ENCODE data around the gene SETD6. TPM values are rescaled to one million over a fixed set of nuclear protein-coding genes. Genes with fewer than 3 reads are reported as not detected.

SETD6 gene
- total RNA-seq, 4 donors from 2014 or later = 12.9 to 46.0 (median 18.0) TPM

- intact Hi-C loops (cut with DNase I) = no loop called here
- DNase-seq = no peak
Measured at GRCh38 chr16:58507963-58508670, 7.2 kb upstream of the SETD6 start.

GRCh38 chr16:58508671-58509251, 6.6 kb upstream of the SETD6 start:
- no peaks in the 10 kb centered on the region for H3K4me1 ChIP-seq
- peaks cover 0 to 6% (median 0%) of the 10 kb centered on the region in 4 donors for H3K27me3 ChIP-seq
- no peak overlapping the region for H3K27ac ChIP-seq
- no peaks in the 10 kb centered on the region for H3K9me3 ChIP-seq
- TF ChIP-seq, protein P1, sequence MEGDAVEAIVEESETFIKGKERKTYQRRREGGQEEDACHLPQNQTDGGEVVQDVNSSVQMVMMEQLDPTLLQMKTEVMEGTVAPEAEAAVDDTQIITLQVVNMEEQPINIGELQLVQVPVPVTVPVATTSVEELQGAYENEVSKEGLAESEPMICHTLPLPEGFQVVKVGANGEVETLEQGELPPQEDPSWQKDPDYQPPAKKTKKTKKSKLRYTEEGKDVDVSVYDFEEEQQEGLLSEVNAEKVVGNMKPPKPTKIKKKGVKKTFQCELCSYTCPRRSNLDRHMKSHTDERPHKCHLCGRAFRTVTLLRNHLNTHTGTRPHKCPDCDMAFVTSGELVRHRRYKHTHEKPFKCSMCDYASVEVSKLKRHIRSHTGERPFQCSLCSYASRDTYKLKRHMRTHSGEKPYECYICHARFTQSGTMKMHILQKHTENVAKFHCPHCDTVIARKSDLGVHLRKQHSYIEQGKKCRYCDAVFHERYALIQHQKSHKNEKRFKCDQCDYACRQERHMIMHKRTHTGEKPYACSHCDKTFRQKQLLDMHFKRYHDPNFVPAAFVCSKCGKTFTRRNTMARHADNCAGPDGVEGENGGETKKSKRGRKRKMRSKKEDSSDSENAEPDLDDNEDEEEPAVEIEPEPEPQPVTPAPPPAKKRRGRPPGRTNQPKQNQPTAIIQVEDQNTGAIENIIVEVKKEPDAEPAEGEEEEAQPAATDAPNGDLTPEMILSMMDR (IDR thresholded peaks at IDR 0.05) = no peak
- TF ChIP-seq POLR2A (IDR thresholded peaks at IDR 0.05) = no peak
- WGBS, 2 donors = 100% methylated on average over 1 of the region's 5 CpGs; no CpG with 5 or more reads in 1 of the 2 donors
- intact Hi-C loops (cut with DNase I) = no loop called here
- H3K36me3 ChIP-seq = peaks cover 0 to 35% (median 4%) of the 10 kb centered on the region in 3 donors
- no peak for DNase-seq
- no peak overlapping the region for H3K4me3 ChIP-seq

More at GRCh38 chr16:58507963-58508670, 7.2 kb upstream of the SETD6 start:
- WGBS, 2 donors = 80 to 89% methylated on average over 2 to 9 of the region's 14 CpGs
- peaks cover 0 to 13% (median 0%) of the 10 kb centered on the region in 4 donors for H3K27me3 ChIP-seq
- peaks cover 0 to 40% (median 4%) of the 10 kb centered on the region in 3 donors for H3K36me3 ChIP-seq
- TF ChIP-seq, protein P1 (IDR thresholded peaks at IDR 0.05) = no peak
- no peak for TF ChIP-seq POLR2A (IDR thresholded peaks at IDR 0.05)
- H3K4me1 ChIP-seq = no peaks in the 10 kb centered on the region
- H3K9me3 ChIP-seq = no peaks in the 10 kb centered on the region
- H3K4me3 ChIP-seq = no peak overlapping the region
- no peak overlapping the region for H3K27ac ChIP-seq

DNA sequence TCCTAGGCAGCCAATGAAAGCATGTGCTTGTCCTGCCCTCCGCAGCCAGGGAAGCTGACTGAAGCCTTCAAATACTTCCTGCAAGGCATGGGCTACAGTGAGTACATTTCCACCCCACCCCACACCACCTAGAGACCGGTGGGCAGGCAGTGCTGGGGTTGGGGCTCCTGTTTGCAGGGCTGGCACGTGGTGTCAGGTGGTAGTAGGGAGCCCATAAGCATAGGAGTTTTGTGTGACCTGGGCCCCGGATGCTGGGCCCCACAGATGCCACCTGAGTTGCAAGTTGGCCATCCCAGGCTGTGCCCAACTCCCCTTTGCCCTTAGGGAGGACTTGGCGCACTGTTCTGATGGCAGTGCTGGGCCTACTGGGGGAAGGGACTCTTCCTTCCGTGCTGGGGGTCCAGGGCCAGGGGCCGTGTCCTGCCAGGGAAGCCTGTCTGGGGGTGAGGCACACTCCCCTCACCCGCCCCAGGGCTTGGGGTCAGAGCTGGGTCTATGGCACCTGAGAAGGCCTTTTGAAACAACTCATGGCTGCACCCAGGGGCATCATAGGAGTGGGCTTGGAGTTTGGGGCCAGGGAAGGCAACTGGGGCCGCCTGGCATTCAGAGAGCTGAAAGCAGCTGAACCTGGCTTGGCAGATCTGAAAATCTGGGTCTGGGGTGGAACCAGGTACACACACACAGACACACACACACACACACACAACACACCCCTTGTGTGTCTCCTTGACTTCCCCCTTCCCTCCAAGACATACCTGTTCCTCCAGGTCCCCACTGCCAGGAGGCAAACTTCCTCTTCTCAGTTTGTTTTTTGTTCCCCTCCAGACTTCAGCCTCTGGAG, 5.8 kb upstream of the SETD6 start:
- DNase-seq = no peak
- intact Hi-C loops (cut with DNase I) = no loop called here
- H3K9me3 ChIP-seq = no peaks in the 10 kb centered on the region
- 93 to 100% methylated on average over 1 to 3 of the region's 9 CpGs for WGBS, 2 donors
- H3K4me1 ChIP-seq = peaks cover 0 to 6% (median 3%) of the 10 kb centered on the region in 3 donors
- no peaks in the 10 kb centered on the region for H3K27me3 ChIP-seq
- peaks cover 0 to 28% (median 0%) of the 10 kb centered on the region in 3 donors for H3K36me3 ChIP-seq
- H3K4me3 ChIP-seq = no peak overlapping the region
- TF ChIP-seq, protein P1 (IDR thresholded peaks at IDR 0.05) = no peak
- no peak for TF ChIP-seq POLR2A (IDR thresholded peaks at IDR 0.05)
- H3K27ac ChIP-seq = no peak overlapping the region

GRCh38 chr16:58510097-58510775, 5.1 kb upstream of the SETD6 start:
- 87 to 91% methylated on average over 16 to 17 of the region's 18 CpGs for WGBS, 2 donors
- DNase-seq = no peak
- Histone ChIP-seq H3K36me3 (peaks cover 0 to 26% (median 0%) of the 10 kb centered on the region in 3 donors), H3K9me3 (no peaks in the 10 kb centered on the region), H3K27ac (no peak overlapping the region), H3K4me1 (peaks cover 0 to 13% (median 6%) of the 10 kb centered on the region in 3 donors), H3K27me3 (no peaks in the 10 kb centered on the region), H3K4me3 (no peak overlapping the region)
- intact Hi-C loops (cut with DNase I) = no loop called here
- TF ChIP-seq POLR2A (IDR thresholded peaks at IDR 0.05) = no peak
- TF ChIP-seq, protein P1 (IDR thresholded peaks at IDR 0.05) = no peak

Measured in esophagus squamous epithelium (tissue), 5 donors.